HepG2 (cell line): ENCODE data around the gene DPM1. TPM values are rescaled to one million over a fixed set of nuclear protein-coding genes. Genes with fewer than 3 reads are reported as not detected.

Source experiments
- AKNA ChIP-seq: sonication (generic); formaldehyde crosslinking; IDR thresholded peaks from 2 replicates; pipeline ENCODE4 v1.4.0; 2020; ENCODE audit warnings: missing genetic modification reagents, borderline replicate concordance
- BCL3 ChIP-seq: sonication (generic); formaldehyde crosslinking; IDR thresholded peaks from 2 replicates; pipeline ENCODE4 v1.5.1; 2020; ENCODE audit warnings: mild to moderate bottlenecking, missing genetic modification reagents, moderate library complexity
- BCLAF1 ChIP-seq: fragments of 450-650 bp; IDR thresholded peaks from 2 replicates; pipeline ENCODE4 v1.6.1; 2017; ENCODE audit warnings: mild to moderate bottlenecking
- CEBPG ChIP-seq: IDR thresholded peaks from 2 replicates; pipeline ENCODE4 v1.6.1; 2016
- IRX3 ChIP-seq: sonication (generic); formaldehyde crosslinking; IDR thresholded peaks from 2 replicates; pipeline ENCODE4 v1.8.1; 2023; ENCODE audit warnings: mild to moderate bottlenecking, low read depth, missing genetic modification reagents, borderline replicate concordance
- KMT2A ChIP-seq: sonication (generic); formaldehyde crosslinking; IDR thresholded peaks from 2 replicates; pipeline ENCODE4 v1.4.0; 2020; ENCODE audit warnings: missing genetic modification reagents
- MTA1 ChIP-seq: sonication (generic); formaldehyde crosslinking; IDR thresholded peaks from 2 replicates; pipeline ENCODE4 v1.4.0; 2020; ENCODE audit warnings: missing genetic modification reagents, mild to moderate bottlenecking, borderline replicate concordance
- MYC ChIP-seq: sonication (generic); formaldehyde crosslinking; IDR thresholded peaks from 2 replicates; pipeline ENCODE4 v1.9.0; 2021; ENCODE audit warnings: missing genetic modification reagents, borderline replicate concordance
- RBFOX2 ChIP-seq: fragments of 200-400 bp; formaldehyde crosslinking; IDR thresholded peaks from 2 replicates; pipeline ENCODE4 v1.6.1; 2017; ENCODE audit warnings: low read depth, mild to moderate bottlenecking, low read length
- SRSF4 ChIP-seq: fragments of 200-400 bp; formaldehyde crosslinking; IDR thresholded peaks from one replicate; pipeline ENCODE4 v1.6.1; 2018; ENCODE audit warnings: mild to moderate bottlenecking, low read depth, low read length, moderate library complexity; ENCODE audit not compliant: poor library complexity, severe bottlenecking
- ZFP41 ChIP-seq: sonication (generic); formaldehyde crosslinking; IDR thresholded peaks from 2 replicates; pipeline ENCODE4 v1.4.0; 2020; ENCODE audit warnings: mild to moderate bottlenecking, missing genetic modification reagents, borderline replicate concordance
- ZKSCAN8 ChIP-seq: IDR thresholded peaks from 2 replicates; pipeline ENCODE4 v1.6.1; 2016; ENCODE audit warnings: borderline replicate concordance, missing genetic modification reagents, missing compliant biosample characterization
- ZNF235 ChIP-seq: sonication (generic); formaldehyde crosslinking; IDR thresholded peaks from 2 replicates; pipeline ENCODE4 v1.8.1; 2023; ENCODE audit warnings: mild to moderate bottlenecking, missing genetic modification reagents, borderline replicate concordance
- ZNF33A ChIP-seq: sonication (generic); formaldehyde crosslinking; IDR thresholded peaks from 2 replicates; pipeline ENCODE4 v1.5.1; 2020; ENCODE audit warnings: missing genetic modification reagents, mild to moderate bottlenecking, moderate library complexity, borderline replicate concordance
- ZNF574 ChIP-seq: sonication (generic); formaldehyde crosslinking; IDR thresholded peaks from 2 replicates; pipeline ENCODE4 v1.4.0; 2020; ENCODE audit warnings: missing genetic modification reagents
- polyA plus RNA-seq, 8 experiments: library from polyadenylated mRNA; depleted of rRNA in 3 of 8; stranded (reverse) in 7 of 8; unstranded in 1 of 8; fragments of >200 nt; fragmentation: Illumina TruSeq in 4 of 8; extraction: Trizol in 4 of 8; gene quantifications; 2 replicates each; pipeline versions ENCODE4 v1.2.1 to v1.2.3, GENCODE V29; 2011 to 2016; ENCODE audit warnings: low read depth in 4 of 8, missing spikeins in 1 of 8, mixed read lengths in 1 of 8; ENCODE audit not compliant: insufficient read depth in 1 of 8
- total RNA-seq, 5 experiments: library from RNA; depleted of rRNA; stranded (reverse); fragments of >200 nt; fragmentation: Illumina TruSeq; extraction: Trizol; gene quantifications; 2 replicates each; pipeline ENCODE4 v1.2.3, GENCODE V29; 2016; ENCODE audit warnings: low read depth in 1 of 5

Gene DPM1
- total and polyA plus RNA-seq, 2 of the 13 experiments (the other 11 are each of a cell fraction or from before 2014, with no cell fraction given), result 83.2 to 161 TPM

- TF ChIP-seq BCLAF1 (no peak), KMT2A (CRISPR knock-in tag) (0 out of 2 replicates have a peak, but pooled peaks have one; percentile 89), ZFP41 (CRISPR knock-in tag) (no peak), ZNF235 (CRISPR knock-in tag) (peak; percentile 96), IRX3 (CRISPR knock-in tag) (no peak; the same call in 1 of the 2 replicates), ZKSCAN8 (peak; percentile 41; the same call in 1 of the 2 replicates), ZNF33A (CRISPR knock-in tag) (no peak), AKNA (CRISPR knock-in tag) (0 out of 2 replicates have a peak, but pooled peaks have one; percentile 78), BCL3 (CRISPR knock-in tag) (peak; percentile 17; the same call in 1 of the 2 replicates), MTA1 (peak; percentile 60; the same call in 1 of the 2 replicates), MYC (CRISPR knock-in tag) (peak; percentile 95), ZNF574 (peak; percentile 93), CEBPG (CRISPR knock-in tag) (peak; percentile 27; the same call in 1 of the 2 replicates), SRSF4 (no peak), RBFOX2 (peak; percentile 90)
Measured at GRCh38 chr20:50958615-50959542, 547 bp upstream of the DPM1 start, which contains the start of gene MOCS3 (continued).
